Measurements from ENCODE around the gene GSTM4.
"Not testable (repeated sequence)": the region's sequence is repeated elsewhere in the genome, so short reads cannot be mapped to it uniquely, and the experiment has no call there.

GRCh38 chr1:109678637-109679036 lies 22.7 kb downstream of the GSTM4 start:
- TF ChIP-seq CTCF (conservative IDR thresholded peaks at IDR 0.05; ENCODE audit: low read depth, low read length); MXI1 (IDR thresholded peaks at IDR 0.05; ENCODE audit: borderline replicate concordance, low read depth, low read length); POLR2A (IDR thresholded peaks at IDR 0.05; ENCODE audit: low read depth, low read length); USF2 (IDR thresholded peaks at IDR 0.05; ENCODE audit: low read depth, low read length); MAZ (IDR thresholded peaks at IDR 0.05; ENCODE audit: borderline replicate concordance, low read depth, low read length): not testable (repeated sequence)
